Type B pancreatic cell (in vitro differentiated cells): ENCODE measurements around the gene NDFIP1. TPM values are rescaled to one million over a fixed set of nuclear protein-coding genes. Genes with fewer than 3 reads are reported as not detected.

Source experiments
- DNase-seq: peaks from one replicate; pipeline ENCODE4 v3.0.0; 2021; ENCODE audit warnings: mixed read lengths; ENCODE audit not compliant: unreplicated experiment; ENCODE audit errors: extremely low spot score
- H3K27ac Mint-ChIP-seq: 2 replicates; pipeline ENCODE4 v1.8.0; 2021; ENCODE audit warnings: mild to moderate bottlenecking, mixed read lengths
- H3K27me3 Mint-ChIP-seq: 2 replicates; pipeline ENCODE4 v1.8.0; 2021; ENCODE audit warnings: mixed read lengths
- H3K36me3 Mint-ChIP-seq: 2 replicates; pipeline ENCODE4 v1.8.0; 2021; ENCODE audit warnings: mixed read lengths
- H3K4me1 Mint-ChIP-seq: one replicate; pipeline ENCODE4 v1.8.0; 2021; ENCODE audit warnings: mixed read lengths; ENCODE audit not compliant: unreplicated experiment
- H3K4me3 Mint-ChIP-seq: 2 replicates; pipeline ENCODE4 v1.8.0; 2021; ENCODE audit warnings: mild to moderate bottlenecking, mixed read lengths
- H3K9me3 Mint-ChIP-seq: 2 replicates; pipeline ENCODE4 v1.8.0; 2021; ENCODE audit warnings: mixed read lengths
- total RNA-seq: library from RNA; stranded (reverse); gene quantifications from 2 replicates; pipeline ENCODE4 v1.2.1, GENCODE V29; 2021; ENCODE audit warnings: low replicate concordance
- TF ChIP-seq, protein P1 (sequence below): fragments of 200-600 bp; sonication (generic); conservative IDR thresholded peaks from 2 replicates; pipeline ENCODE4 v1.5.0; 2021; ENCODE audit warnings: antibody characterized with exemption, mild to moderate bottlenecking

Gene NDFIP1
- total RNA-seq, 1 donor from 2014 or later, result 57.7 TPM

GRCh38 chr5:142131394-142131793, 22.8 kb downstream of the NDFIP1 start:
- Mint-ChIP-seq H3K36me3 (peaks cover 4% of the 10 kb centered on the region), H3K27me3 (no peaks in the 10 kb centered on the region), H3K4me1 (peaks cover 13% of the 10 kb centered on the region), H3K27ac (no peak overlapping the region), H3K9me3 (no peaks in the 10 kb centered on the region), H3K4me3 (no peak overlapping the region)
- TF ChIP-seq, protein P1, sequence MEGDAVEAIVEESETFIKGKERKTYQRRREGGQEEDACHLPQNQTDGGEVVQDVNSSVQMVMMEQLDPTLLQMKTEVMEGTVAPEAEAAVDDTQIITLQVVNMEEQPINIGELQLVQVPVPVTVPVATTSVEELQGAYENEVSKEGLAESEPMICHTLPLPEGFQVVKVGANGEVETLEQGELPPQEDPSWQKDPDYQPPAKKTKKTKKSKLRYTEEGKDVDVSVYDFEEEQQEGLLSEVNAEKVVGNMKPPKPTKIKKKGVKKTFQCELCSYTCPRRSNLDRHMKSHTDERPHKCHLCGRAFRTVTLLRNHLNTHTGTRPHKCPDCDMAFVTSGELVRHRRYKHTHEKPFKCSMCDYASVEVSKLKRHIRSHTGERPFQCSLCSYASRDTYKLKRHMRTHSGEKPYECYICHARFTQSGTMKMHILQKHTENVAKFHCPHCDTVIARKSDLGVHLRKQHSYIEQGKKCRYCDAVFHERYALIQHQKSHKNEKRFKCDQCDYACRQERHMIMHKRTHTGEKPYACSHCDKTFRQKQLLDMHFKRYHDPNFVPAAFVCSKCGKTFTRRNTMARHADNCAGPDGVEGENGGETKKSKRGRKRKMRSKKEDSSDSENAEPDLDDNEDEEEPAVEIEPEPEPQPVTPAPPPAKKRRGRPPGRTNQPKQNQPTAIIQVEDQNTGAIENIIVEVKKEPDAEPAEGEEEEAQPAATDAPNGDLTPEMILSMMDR, result no peak
- DNase-seq, result no peak

GRCh38 chr5:142132916-142133315, 24.3 kb downstream of the NDFIP1 start:
- DNase-seq, result no peak
- Mint-ChIP-seq H3K9me3 (no peaks in the 10 kb centered on the region), H3K4me3 (no peak overlapping the region), H3K27ac (no peak overlapping the region), H3K36me3 (peaks cover 4% of the 10 kb centered on the region), H3K27me3 (no peaks in the 10 kb centered on the region), H3K4me1 (peaks cover 13% of the 10 kb centered on the region)
- TF ChIP-seq, protein P1, result no peak

DNA sequence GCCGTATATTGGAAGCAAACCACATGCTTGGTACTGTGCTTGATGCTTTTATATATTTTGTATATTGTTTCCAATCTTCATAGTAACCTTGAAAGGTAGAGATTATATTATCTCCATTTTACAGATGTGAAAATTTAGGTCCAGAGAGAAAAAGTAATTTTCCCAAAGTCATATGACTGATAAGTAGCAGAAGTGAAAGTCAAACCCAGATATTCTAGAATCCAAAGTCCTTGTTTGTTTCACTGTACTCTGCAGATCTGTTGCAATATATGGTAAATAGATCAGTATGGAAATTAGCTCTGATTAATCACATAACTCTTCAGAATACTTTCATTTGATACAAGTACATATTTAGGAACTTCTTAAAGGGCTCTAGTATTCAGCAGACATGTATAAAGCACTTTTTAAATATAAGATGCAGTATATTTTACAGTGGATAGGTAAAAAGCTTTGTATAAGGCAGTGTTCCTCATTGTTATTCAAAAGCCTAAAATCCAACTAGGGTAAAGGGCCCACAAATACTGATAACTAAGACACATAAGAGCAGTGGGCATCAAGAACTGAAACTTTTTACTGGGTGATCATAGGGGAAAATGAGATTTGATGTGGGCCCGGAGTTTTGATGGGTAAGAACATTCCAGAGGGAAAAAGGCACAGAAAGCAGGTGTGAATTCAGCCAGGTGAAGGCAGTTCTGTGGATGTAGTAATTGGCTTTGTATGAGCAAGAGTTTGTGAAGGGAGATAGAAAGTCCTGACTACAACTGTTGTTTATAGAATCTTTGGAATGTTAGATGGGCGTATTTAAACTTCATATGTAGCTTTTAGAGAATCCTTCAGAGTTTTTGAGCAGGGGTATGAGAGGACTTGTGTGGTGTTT, 25.0 kb downstream of the NDFIP1 start:
- H3K4me1 Mint-ChIP-seq, result peaks cover 8% of the 10 kb centered on the region
- H3K36me3 Mint-ChIP-seq, result peaks cover 7% of the 10 kb centered on the region
- no peak for DNase-seq
- H3K4me3 Mint-ChIP-seq, result no peak overlapping the region
- H3K27me3 Mint-ChIP-seq, result no peaks in the 10 kb centered on the region
- TF ChIP-seq, protein P1, result no peak
- H3K9me3 Mint-ChIP-seq, result no peaks in the 10 kb centered on the region
- no peak overlapping the region for H3K27ac Mint-ChIP-seq

- Mint-ChIP-seq H3K27me3 (no peaks in the 10 kb centered on the region), H3K36me3 (peaks cover 7% of the 10 kb centered on the region)
These were observed 25.9 kb downstream of the NDFIP1 start for GRCh38 chr5:142134331-142135010.

GRCh38 chr5:142141463-142141862, 32.9 kb downstream of the NDFIP1 start:
- Mint-ChIP-seq H3K4me1 (no peaks in the 10 kb centered on the region), H3K36me3 (peaks cover 6% of the 10 kb centered on the region), H3K27ac (no peak overlapping the region), H3K4me3 (no peak overlapping the region), H3K27me3 (no peaks in the 10 kb centered on the region), H3K9me3 (no peaks in the 10 kb centered on the region)
- TF ChIP-seq, protein P1, result peak; percentile 47
- DNase-seq, result no peak

More at GRCh38 chr5:142134331-142135010, 25.9 kb downstream of the NDFIP1 start:
- TF ChIP-seq, protein P1, result no peak
- no peak overlapping the region for H3K4me3 Mint-ChIP-seq
- no peak for DNase-seq
- H3K9me3 Mint-ChIP-seq, result no peaks in the 10 kb centered on the region
- no peak overlapping the region for H3K27ac Mint-ChIP-seq
- H3K4me1 Mint-ChIP-seq, result no peaks in the 10 kb centered on the region
